Cerebellar cortex (tissue), 1 donor: ENCODE results near the gene NPRL2.
A peak's percentile ranks its signal among the peaks of the same experiment; 100 is the strongest.

ENCODE experiments used
- DNase-seq: peaks from one replicate; pipeline ENCODE4 v3.0.0-alpha.2; 2015; ENCODE audit warnings: low spot score

NPRL2 gene

GRCh38 chr3:50347187-50347813 lies 3.3 kb downstream of the NPRL2 start:
- DNase-seq = peak; percentile 85

GRCh38 chr3:50345586-50346234 lies 4.9 kb downstream of the NPRL2 start, which contains the start of gene ZMYND10:
ZMYND10 (minus strand) TSS chr3:50345732; CDS start chr3:50345579, 153 bp downstream.
- no peak for DNase-seq

GRCh38 chr3:50345008-50345407 lies 5.6 kb downstream of the NPRL2 start:
- no peak for DNase-seq

GRCh38 chr3:50342813-50343633 lies 7.6 kb downstream of the NPRL2 start:
- DNase-seq = no peak

GRCh38 chr3:50341996-50342650 lies 8.5 kb downstream of the NPRL2 start:
- no peak for DNase-seq

GRCh38 chr3:50341537-50341936 lies 9.0 kb downstream of the NPRL2 start:
- no peak for DNase-seq

- DNase-seq = peak; percentile 31
Observed at GRCh38 chr3:50340448-50341329, 9.9 kb downstream of the NPRL2 start, which contains the start of gene RASSF1. RASSF1 (minus strand) TSS chr3:50340836; CDS start chr3:50340805, 31 bp downstream.

- no peak for DNase-seq
Observed at GRCh38 chr3:50340147-50340447, 10.5 kb downstream of the NPRL2 start.

- DNase-seq = no peak
Observed at GRCh38 chr3:50339485-50340146, 11.0 kb downstream of the NPRL2 start.

- DNase-seq = no peak
Observed at GRCh38 chr3:50338965-50339364, 11.6 kb downstream of the NPRL2 start.

GRCh38 chr3:50337175-50337861 lies 13.3 kb downstream of the NPRL2 start:
- DNase-seq = peak; percentile 99

GRCh38 chr3:50336452-50337174 lies 14.0 kb downstream of the NPRL2 start:
- no peak for DNase-seq

- DNase-seq = no peak
Observed at GRCh38 chr3:50334339-50335075, 16.1 kb downstream of the NPRL2 start.

GRCh38 chr3:50333744-50334328 lies 16.7 kb downstream of the NPRL2 start:
- no peak for DNase-seq

- DNase-seq = no peak
Observed at GRCh38 chr3:50331364-50331907, 19.1 kb downstream of the NPRL2 start.

GRCh38 chr3:50330330-50330729 lies 20.2 kb downstream of the NPRL2 start:
- DNase-seq = no peak

GRCh38 chr3:50327943-50328691 lies 22.5 kb downstream of the NPRL2 start, which contains the start of gene TUSC2:
TUSC2 (minus strand) TSS chr3:50328223; CDS start chr3:50328099, 124 bp downstream.
- DNase-seq = peak; percentile 99
